Fibroblast of lung (primary cell): ENCODE results near the gene FAM228A.

Source experiments
- EZH2 ChIP-seq: IDR thresholded peaks from 2 replicates; pipeline ENCODE4 v1.5.1; 2012; ENCODE audit warnings: low read length, control low read depth, mild to moderate bottlenecking; ENCODE audit errors: missing control alignments
- TF ChIP-seq, protein P1 (sequence below), 2 donors: IDR thresholded peaks in 1 of 2; conservative IDR thresholded peaks in 1 of 2; 1 replicate in 1 of 2; 2 replicates in 1 of 2; pipeline ENCODE4 v1.5.1; 2011 to 2012; ENCODE audit warnings: low read length in 2 of 2, control low read depth in 1 of 2, inconsistent platforms in 1 of 2, low read depth in 1 of 2, mild to moderate bottlenecking in 1 of 2

DNA sequence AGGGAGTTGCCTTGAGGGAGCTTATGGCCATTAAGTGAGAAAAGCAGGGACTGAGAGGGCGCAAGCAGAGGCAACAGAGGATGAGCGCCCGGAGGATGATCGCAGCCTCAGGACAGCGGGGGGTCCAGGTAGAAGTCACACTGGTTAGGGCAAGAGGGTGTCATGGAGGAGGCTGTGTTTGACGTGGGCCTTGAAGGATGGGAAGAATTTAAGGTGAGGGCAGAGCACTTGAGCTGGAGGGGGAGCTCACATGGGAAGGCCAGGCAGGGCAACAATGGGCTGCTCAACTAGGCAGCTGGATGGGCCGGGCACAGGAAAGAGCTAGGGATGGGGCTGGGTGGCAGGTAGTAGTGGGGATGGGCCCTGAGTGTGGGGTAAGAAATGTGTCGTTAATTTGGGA lies 31.9 kb downstream of the FAM228A start:
- TF ChIP-seq, protein P1, sequence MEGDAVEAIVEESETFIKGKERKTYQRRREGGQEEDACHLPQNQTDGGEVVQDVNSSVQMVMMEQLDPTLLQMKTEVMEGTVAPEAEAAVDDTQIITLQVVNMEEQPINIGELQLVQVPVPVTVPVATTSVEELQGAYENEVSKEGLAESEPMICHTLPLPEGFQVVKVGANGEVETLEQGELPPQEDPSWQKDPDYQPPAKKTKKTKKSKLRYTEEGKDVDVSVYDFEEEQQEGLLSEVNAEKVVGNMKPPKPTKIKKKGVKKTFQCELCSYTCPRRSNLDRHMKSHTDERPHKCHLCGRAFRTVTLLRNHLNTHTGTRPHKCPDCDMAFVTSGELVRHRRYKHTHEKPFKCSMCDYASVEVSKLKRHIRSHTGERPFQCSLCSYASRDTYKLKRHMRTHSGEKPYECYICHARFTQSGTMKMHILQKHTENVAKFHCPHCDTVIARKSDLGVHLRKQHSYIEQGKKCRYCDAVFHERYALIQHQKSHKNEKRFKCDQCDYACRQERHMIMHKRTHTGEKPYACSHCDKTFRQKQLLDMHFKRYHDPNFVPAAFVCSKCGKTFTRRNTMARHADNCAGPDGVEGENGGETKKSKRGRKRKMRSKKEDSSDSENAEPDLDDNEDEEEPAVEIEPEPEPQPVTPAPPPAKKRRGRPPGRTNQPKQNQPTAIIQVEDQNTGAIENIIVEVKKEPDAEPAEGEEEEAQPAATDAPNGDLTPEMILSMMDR (conservative IDR thresholded peaks at IDR 0.05 in 1 of 2, IDR thresholded peaks at IDR 0.05 in 1 of 2; ENCODE audit: low read depth in 1 of 2, low read length in 2 of 2), result no peak
- TF ChIP-seq EZH2, result no peak
